Cerebellar nuclear complex (tissue), 1 donor: Measurements from ENCODE around the gene ZMIZ1.
A peak's percentile ranks its signal among the peaks of the same experiment; 100 is the strongest.

ENCODE experiments used
- DNase-seq, 2 experiments: peaks; one replicate each; lab custom pipeline; 2025; lab: John Stamatoyannopoulos, UW

Gene ZMIZ1

DNA sequence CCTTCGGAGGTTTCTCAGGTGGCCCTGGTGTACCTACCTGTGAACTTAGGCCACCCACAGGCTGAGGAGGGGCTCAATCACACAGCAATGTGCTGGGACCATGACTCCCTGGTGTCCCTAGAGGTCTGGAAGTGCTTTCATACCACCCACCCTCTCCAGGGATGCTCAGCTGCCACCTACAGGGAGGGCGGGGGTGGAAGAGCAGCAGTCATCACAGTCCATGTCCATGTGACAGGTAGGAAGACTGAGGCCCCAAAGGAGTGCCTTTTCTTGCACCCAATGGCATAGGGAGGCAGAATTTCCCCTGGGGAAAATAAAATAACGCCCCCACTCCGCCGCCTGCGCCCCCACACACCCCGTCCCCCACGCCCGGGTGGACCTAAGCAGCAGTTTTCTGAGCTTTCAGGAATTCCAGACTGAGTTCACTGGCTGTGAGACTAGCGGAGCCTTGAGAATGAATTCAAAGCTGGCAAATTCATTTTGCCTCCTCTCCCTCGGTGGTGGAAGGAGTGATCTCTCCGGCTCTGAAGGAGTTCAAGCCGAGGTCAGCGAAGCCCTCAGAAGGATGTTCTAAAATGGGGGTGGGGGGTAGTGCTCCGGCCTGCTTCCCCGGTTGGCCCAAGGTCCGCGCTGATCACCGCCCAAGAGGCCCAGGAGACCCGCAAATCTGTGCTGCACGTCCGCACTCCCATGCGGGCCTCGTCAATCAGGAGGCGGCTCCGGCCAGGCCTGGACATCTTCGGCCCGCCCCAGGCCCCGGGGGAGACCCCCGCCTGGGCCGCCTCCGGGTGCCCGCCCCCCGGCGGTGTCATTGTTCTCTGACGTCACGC is 2.1 kb upstream of the ZMIZ1 start:
- no peak for DNase-seq

DNA sequence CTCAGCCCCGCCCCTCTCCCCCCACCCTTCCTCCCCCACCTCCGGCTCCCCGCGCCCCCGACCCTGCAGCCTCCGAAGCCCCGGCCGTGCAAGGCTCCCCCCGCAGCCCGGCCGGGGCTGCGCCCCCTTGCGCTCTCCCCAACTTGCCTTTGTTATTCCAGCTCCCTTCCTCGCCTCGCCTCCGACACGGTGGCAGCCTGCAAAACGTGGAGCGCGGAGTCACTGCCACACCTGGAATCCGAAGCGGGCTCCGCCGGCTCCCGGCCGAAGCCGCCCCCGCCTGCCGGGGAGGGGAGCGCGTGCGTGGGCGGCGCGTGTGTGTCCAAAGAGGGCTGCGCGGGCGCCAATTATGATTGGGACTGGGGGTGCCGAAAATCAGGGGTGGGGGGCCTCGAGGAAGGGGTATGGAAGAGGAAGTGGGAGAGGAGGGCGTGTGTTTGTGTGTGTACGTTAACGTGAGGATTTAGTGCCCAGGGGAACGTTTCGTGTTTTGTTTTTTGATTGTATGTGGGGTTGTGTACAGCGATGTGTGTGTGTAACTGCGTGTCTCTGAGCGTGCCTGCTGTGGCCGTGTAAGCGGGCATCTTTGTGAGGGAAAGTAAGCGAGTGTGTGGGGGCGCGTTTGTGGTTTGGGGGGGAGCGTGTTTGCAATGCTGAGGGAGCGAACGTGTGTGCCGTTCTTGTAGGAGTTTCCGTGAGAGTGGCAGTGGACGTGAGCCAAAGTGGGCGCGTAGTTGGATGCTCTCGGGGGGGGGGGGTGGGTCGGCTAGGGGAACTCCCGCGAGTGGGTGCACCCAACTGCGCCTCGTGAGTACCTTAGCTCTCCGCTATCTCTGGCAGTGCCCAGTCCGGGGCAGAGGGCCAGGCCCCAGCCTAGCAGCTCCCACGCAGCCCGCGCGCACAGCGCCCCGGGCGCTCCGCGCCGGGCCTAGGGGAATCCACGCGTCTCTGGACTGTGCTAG is 1.2 kb upstream of the ZMIZ1 start:
- peak in 1 of 2 experiments; percentile 29 for DNase-seq

DNA sequence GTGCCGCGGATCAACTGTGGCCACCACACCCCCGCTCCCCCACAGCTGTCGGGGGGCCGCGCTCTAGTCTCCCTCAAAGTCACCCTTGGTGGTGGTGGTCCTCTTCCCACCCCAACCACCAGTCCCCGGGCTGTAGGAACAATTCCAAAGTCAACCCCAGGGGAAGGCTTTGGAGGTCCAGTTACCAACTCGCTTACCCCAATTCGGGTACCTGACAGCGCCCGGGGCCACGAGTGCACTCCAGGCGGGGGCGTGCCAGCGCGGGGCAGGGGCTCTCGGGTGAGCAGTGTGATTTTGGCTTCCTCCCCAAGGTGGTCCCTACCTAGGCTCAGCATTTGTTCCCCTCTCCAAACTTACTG is 584 bp upstream of the ZMIZ1 start:
- no peak for DNase-seq

DNA sequence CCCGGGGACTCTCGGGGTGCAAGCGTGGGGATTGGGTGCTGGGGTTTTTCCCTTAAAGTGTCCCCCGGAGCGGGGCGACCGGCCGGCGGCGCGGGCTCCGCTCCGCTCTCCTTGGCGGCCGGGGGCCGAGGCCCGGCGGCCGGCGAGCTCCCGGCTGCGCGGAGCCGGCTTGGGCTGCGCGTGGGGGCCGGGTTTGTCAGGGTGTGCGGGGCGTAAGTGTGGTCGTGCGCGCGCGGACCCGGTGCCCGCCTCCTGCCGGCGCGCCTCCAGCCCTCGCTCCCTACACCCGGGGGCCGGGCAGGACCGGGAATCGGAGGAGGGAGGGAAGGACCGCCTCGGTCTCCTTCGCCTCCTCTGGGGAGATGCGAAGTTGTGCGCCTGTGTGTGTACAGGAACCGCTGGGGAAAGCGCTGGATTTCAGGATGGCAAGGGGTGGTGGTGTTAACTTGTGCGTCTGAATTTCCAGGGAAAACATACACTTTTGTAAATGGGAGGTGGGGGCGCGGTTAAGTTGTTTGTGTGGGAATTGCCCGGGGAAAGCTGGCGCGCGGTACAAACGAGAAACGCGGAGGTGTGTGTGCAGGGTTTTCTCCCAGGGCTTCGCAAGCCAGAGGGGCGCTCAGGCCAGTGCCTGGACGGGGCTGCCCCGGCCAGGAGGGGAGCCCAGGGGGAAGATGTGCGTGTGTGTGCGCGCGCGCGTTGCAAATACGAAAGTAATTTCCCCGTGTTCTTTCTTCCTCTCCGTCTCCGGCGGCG is 737 bp downstream of the ZMIZ1 start:
- no peak for DNase-seq

DNA sequence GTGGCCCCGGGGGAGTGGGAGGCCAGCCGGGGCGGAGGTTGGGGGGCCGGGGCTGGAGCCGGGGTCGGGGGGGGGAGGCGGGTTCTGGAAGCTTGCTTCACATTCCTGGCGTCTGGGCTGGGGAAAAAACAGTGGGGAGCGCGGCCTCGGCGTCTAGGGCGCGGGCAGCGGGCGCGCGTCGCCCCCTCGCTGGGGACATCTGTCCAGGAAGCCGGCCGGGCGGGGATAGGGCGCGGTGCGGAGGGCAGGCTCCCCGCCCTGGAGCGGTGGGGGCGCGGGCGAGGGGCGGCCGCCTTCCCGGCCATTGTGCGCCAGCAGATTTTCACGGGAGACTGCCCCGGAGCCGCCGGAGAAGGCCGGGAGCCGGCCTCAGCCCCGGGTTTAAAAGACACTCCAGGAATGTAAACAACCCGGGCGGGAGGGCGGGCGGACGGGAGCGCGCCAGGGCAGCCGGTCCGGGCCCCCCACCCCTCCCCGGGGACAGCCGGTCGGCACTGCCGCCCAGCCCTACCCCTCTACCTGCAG is 1.4 kb downstream of the ZMIZ1 start:
- no peak for DNase-seq

DNA sequence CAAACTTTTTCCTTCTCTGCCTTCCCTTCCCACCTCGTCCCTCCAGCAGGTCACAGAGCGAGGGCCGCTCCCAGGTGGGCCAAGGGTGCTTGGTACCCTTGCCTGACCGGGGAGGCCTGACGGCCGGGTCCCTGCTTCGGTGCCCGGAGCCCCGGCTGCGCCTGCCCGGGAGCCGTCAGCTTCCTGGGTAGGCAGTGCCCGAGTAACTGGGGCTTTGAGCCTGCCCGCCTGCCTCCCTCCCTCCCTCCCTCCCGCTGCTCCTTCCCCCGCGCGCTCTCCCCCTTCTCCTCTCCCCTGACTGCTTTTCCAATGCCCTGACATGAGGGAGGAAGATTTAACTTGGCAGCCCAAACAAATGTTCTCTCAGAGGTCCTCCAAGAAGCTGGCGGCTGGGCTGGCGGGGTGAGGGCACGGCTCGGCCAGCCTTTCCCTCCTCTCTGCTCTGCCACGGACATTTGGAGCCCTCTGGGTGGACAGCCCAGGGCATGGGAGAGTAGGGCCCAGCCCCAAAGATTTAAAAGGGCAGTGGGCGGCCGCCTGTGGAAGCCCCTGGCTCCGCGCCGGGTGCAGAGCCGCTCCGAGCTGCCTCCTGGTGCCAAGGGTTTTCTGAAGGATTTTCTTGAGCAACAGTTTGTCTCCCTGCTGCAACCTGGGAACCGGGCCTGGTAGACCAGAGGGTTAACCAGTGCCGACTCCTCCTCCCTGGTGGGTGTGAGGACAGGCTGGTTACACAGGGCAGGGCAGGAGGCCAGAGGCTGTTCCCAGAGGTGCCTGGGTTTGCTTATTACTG is 2.0 kb downstream of the ZMIZ1 start:
- DNase-seq = peak in 1 of 2 experiments; percentile 64

DNA sequence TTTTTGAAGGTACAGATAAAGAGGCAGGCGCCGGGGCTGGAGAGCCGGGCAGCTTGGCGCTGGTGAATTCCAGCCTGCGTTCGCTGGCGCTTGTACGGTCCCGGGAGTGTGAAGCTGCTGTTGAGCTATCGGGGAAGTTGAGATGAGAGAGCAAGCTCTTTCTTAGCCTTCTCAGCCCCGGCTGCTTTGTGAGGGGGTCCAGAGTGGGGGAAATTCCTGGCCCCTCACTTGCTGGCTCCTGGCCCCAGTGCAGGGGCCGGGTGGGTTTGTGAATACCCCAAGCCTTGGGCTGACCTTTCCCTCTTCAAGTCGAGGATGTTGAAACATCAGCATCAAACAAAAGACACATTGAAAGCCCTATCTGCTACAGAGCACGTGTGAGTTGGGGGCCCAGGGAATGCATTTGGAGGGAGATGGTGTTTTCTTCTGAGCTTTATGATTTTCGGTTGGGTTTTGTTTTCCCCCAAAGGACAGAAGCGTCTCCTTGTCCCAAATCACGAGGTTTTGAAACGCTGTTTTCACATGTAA is 2.7 kb downstream of the ZMIZ1 start:
- no peak for DNase-seq

DNA sequence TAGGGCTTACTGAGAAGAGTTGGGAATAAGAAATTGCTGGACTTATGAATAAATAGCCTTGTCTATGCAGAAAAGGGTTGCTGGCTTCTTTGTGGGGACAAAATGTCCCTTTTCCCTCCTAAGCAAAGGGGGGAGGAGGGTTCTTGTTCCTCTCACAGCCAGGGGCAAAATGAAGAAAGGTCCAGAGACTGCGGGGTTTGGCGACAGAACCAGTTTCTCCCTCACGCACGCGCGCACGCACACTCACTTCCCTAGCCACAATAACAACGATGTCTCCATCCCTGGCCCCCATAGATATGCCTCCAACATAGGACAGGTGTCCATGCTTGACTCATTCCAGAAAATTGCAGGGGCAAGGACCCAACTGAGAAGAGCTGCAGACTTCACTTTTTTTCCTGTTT is 3.3 kb downstream of the ZMIZ1 start:
- DNase-seq = no peak

DNA sequence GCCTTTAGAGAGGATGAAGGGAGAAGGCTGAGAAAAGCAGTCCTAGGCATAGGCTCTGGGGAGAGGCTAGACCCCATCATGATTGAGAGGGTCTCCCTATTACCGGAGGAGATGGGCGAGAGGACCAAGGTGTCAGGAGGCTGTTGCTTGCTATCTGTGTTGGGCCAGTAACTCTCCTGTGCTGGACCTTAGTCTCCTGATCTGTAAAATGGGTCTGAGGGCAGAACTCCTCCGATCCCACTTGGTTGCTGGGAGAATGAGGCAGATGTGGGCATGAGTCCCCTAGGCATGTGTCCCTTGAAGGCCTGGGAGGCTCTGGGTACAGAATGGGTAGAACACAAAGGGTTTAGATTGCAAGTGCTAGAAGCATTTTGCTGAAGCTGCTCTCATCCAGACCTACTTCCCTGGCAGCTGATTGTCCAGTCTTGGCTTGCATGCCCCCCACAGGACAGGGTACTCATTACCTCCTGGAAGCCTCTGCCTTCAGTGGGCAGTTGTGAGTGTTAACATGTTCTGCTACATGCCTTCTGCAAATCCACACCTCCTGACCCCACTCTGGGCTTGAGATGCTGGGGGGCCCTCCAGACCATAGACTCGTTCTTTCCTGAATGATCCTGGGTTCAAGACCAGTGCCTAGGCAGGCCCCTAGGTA is 4.4 kb downstream of the ZMIZ1 start:
- DNase-seq = no peak

DNA sequence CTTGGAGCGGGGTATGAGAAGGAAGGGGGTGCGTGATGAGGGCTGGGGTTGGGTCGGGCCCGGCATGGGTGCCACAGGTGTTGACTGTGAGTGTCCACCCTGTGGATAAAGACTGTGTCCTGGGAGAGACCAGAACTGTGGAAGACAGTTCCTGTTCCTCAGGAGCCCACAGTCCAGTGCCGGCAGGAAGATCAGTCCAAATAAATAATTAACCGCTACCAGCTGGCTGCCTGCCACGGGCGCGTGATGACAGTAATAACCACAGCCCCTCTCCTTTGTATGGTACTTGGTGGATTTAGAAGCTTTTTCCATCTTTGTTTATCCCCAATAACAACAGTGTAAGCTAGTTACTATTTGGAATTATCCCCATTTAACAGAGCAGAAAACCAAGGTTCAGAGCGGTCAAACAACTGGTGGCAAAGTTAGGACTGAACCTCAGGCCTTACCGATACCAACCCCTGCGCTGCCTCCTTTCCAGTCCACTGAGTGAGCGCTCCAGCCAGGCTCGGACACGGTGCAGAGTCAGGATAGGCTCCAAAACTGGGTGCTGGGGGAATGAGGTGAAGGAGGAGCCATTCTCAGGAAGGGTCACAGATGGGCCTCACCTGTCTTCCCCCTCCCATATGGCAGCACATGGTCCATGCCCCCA is 5.1 kb downstream of the ZMIZ1 start:
- DNase-seq = no peak

DNA sequence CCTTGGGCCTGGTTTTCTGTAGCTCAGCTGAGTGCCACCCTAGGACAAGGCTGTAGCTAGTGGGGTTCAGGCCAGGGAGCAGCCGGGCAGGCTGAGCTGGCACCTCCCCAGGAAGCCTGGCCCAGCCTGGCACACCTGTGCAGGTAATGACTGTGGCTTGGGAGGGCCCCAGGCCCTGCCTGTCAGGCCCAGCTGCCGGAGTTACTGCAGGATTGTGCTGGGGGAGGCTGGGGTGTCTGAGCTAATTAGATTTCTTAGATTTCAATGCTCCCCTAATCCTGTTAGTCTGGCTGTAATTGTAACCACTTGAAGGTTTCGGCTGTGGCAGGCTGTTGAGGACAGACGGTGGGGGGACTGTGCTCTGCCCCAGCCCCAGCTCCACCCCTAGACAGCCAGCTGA is 6.0 kb downstream of the ZMIZ1 start:
- no peak for DNase-seq

DNA sequence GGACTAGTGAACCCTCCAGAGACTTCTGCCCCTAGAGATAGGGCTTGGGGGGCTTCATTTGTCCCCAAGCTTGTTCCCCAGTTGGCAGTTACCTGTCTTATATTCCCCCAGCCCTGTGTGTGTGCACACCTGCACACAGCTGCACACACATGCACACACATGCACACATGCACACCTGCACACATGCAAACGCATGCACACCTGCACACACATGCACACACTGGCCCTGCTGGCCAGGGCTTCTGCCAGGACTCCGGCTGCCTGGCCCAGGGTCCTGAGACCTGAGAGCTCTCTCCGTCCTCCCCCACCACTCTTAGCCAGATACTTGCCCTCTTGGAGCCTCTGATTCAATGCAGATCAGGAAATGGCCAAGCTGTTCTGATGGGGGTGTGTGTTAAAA is 6.7 kb downstream of the ZMIZ1 start:
- no peak for DNase-seq

DNA sequence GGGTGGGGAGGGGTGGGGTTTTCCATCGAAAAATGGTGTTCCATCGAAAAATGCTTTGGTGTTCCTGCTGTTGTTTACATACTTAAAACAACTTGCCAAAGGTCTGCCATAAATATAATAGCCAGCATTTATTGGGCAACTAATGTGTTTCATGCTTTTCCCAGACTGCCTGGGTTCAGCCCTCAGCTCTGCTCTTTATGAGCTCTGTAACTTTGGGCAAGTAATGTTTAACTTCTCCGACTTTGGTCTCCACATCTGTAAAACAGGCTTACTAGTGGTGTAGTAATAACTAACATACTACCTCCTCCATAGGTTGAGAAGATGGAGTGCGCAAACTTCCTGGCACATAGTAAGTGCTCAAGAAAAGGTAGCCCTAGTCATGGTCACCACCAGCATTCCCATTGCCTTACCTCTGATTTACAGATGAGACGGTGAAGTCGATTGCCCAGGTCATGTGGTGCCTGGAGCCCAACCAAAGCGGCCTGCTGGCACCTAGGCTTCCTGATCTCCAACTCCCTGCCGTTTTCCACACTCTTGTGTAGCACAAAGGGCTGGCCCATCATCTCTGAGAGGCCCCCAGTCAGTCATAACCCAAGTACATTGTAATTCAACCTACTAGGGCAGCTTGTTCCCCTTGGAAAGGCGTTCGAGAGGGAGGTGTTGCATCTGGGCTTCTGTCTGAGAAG is 8.9 kb downstream of the ZMIZ1 start:
- no peak for DNase-seq

DNA sequence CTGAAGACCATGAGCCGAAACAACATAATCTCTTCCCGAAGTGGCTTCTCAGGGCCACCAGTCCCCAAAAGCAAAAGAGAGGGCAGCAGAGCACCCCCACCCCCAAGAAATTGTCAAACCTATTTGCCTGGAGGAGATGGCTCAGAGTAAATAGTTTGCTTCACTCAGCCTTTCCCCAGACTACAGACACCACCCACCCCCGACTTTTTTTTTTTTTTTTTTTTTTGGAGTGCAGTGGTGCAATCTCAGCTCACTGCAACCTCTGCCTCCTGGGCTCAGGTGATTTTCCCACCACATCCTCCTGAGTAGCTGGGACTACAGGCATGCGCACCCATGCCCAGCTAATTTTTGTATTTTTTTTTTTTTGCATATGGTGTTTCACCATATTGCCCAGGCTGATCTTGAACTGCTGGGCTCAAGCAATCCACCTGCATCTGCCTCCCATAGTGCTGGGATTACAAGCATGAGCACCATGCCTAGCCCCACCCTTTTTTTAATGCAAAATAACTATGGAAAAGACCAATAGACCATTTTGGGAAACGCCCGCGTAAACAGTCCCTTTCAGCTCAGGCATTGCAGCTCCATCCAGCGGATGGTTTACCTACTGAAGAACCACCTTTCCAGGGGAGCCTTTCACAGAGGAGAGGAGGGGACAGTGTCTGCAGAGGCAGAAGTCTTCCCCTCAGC is 9.7 kb downstream of the ZMIZ1 start:
- DNase-seq = no peak

DNA sequence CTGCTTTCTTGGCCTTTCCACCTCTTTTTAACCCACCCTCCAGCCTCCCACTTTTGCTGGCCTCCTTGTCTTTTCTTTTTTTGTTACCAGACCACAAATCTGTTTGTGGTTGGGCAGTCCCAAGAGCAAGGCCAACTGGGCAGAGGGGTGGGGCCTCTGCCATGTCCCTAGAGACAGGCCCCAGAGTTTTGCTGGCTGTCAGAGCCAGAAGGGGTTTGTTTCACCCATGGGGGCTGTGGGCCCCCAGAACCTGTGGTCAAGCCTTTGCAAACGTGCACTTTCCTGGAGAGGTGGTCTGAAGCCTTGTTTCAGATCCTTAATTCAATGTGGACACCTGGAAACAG is 10.3 kb downstream of the ZMIZ1 start:
- no peak for DNase-seq

DNA sequence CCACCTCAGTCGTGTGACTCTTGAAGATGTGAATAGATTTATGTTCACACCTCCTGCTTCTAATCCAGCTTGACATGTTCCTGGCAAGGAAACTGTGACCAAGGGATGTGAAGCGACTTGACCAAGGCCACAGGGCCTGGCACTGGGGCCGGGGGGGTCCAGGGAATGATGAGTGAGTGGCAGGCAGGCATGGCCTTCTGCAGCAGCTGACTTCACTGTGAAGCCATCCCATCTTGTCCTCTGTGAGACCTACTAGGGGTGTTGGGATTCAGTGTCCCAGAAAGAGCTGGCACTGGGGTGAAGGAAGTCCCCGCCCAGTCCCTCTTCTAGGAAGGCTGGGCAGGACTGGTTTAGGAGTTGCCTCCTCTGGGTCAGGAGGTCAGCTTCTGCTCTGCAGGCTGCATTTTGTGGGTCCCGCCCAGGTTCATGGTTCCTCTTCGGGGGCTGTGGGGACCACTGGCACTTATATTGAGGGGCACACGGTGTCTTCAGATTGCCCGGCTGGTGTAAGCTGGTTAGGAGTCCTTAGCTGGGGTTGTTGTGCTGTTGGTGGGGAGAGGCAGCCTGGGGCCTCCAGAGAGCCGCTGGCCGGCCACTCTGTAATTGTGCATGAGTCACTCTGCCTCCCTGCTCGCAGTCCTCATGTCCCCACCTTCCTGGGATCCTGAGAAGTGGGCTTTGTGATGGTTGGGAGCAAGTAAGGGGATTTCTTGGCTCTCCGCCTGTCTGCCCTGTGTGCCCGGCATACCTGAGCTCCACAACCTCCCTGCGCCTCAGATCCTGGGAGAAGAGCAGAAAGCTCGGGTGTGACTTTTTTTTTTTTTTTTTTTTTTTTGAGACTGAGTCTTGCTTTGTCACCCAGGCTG is 11.0 kb downstream of the ZMIZ1 start:
- no peak for DNase-seq

DNA sequence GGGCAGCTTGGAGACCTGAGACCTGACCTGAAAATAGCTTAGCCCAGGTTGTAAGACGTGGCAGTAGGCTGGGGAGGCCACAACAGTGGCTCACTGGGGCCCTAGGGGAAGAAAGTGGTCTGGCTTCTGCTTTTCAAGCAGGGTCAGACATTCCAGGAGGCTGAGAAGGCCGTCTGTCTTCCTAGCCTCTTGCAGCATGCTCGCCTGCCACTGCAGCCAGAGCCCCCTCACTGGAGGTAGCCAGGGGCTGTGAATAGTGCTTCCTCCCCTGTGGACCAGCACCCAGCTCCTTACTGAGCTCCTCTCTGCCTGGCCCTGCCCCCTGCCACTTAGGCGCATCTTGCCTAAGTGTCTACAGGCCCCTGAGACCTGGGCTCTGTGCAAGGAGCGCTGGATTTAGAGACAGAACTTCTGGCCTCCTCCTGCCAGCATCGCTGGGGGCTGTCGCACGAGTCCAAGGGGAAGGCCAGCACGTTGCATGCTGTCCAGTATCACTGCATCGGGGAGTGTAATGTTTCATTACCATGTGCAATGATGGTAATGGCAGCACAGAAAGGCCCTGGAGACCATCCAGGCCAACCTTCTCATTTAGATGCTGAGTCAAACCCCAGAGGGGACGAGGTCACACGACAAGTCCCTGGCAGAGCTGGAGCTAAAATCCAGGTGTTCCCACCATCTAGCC is 12.7 kb downstream of the ZMIZ1 start:
- DNase-seq = no peak
